Activated CD4-positive, alpha-beta T cell treated with anti-CD3 and anti-CD28 coated beads for 24 hours (primary cell): ENCODE data around the gene PRSS53.
"Not testable (repeated sequence)": the region's sequence is repeated elsewhere in the genome, so short reads cannot be mapped to it uniquely, and the experiment has no call there.

ENCODE experiments used
- DNase-seq, 2 donors: peaks; one replicate each; pipeline ENCODE4 v3.0.0-alpha.2; 2020; ENCODE audit warnings: low read depth in 2 of 2

The PRSS53 gene

GRCh38 chr16:31118223-31119155, 29.7 kb upstream of the PRSS53 start:
- no peak for DNase-seq

GRCh38 chr16:31117384-31118222, 28.9 kb upstream of the PRSS53 start, which contains the start of gene KAT8:
Gene KAT8, plus strand, starts transcription at chr16:31117664. Its CDS starts 18 bp downstream, at chr16:31117682.
- DNase-seq, result peak; percentile 95 to 96

GRCh38 chr16:31114468-31114867, 25.7 kb upstream of the PRSS53 start:
- no peak for DNase-seq

GRCh38 chr16:31113121-31114120, 24.7 kb upstream of the PRSS53 start:
- DNase-seq, result no peak

GRCh38 chr16:31112711-31113110, 24.0 kb upstream of the PRSS53 start:
- DNase-seq, result no peak

- no peak for DNase-seq
Observed at GRCh38 chr16:31111881-31112466, 23.2 kb upstream of the PRSS53 start.

GRCh38 chr16:31110106-31111034, 21.6 kb upstream of the PRSS53 start:
- DNase-seq, result no peak

- no peak for DNase-seq
Observed at GRCh38 chr16:31109622-31110021, 20.9 kb upstream of the PRSS53 start.

GRCh38 chr16:31108794-31109558, 20.2 kb upstream of the PRSS53 start:
- no peak for DNase-seq

- DNase-seq, result peak; percentile 67 to 73
Observed at GRCh38 chr16:31108035-31108793, 19.5 kb upstream of the PRSS53 start, which contains the start of gene BCKDK. Gene BCKDK, plus strand, starts transcription at chr16:31108386. Its CDS starts 838 bp downstream, at chr16:31109224.

- peak in 1 of 2 donors; percentile 27 for DNase-seq
Observed at GRCh38 chr16:31107465-31107867, 18.7 kb upstream of the PRSS53 start.

GRCh38 chr16:31106509-31107464, 18.0 kb upstream of the PRSS53 start:
- no peak for DNase-seq

GRCh38 chr16:31105677-31106213, 17.0 kb upstream of the PRSS53 start:
- peak; percentile 72 to 81 for DNase-seq

- DNase-seq, result not testable (repeated sequence)
Observed at GRCh38 chr16:31100876-31101641, 12.3 kb upstream of the PRSS53 start.

GRCh38 chr16:31099860-31100638, 11.3 kb upstream of the PRSS53 start:
- no peak for DNase-seq
